Thyroid gland (tissue), 4 donors: ENCODE data around the gene PCDH8. TPM values are rescaled to one million over a fixed set of nuclear protein-coding genes. Genes with fewer than 3 reads are reported as not detected.

Experiments
- DNase-seq, 2 donors: peaks; one replicate each; pipeline ENCODE4 v3.0.0-alpha.2; 2019
- H3K27ac ChIP-seq, 3 donors: fragments of 200-600 bp; sonication (generic); 1 replicate in 2 of 3; 2 replicates in 1 of 3; pipeline ENCODE4 v1.5.1; 2016 to 2019; ENCODE audit warnings: mild to moderate bottlenecking in 1 of 3, moderate library complexity in 1 of 3
- H3K27me3 ChIP-seq: fragments of 200-600 bp; sonication (generic); one replicate; pipeline ENCODE4 v1.5.1; 2019
- H3K36me3 ChIP-seq, 2 donors: fragments of 200-600 bp; sonication (generic); one replicate each; pipeline ENCODE4 v1.5.1; 2016 to 2019
- H3K4me1 ChIP-seq, 2 donors: fragments of 200-600 bp; sonication (generic); one replicate each; pipeline ENCODE4 v1.5.1; 2017 to 2019
- H3K4me3 ChIP-seq, 3 donors: fragments of 200-600 bp; sonication (generic); replicated peaks in 1 of 3; 1 replicate in 2 of 3; 2 replicates in 1 of 3; pipeline ENCODE4 v1.5.1; 2016; ENCODE audit warnings: mild to moderate bottlenecking in 1 of 3
- H3K9me3 ChIP-seq: fragments of 200-600 bp; sonication (generic); one replicate; pipeline ENCODE4 v1.5.1; 2017
- POLR2A ChIP-seq, 2 donors: fragments of 450-650 bp; IDR thresholded peaks; one replicate each; pipeline ENCODE4 v1.6.1; 2017; ENCODE audit warnings: antibody characterized with exemption in 2 of 2, mild to moderate bottlenecking in 2 of 2, moderate library complexity in 1 of 2
- WGBS, 2 donors: methylation state at CpG; one replicate each; pipeline ENCODE4 v1.1.5; 2017; 5-methylcytosine and 5-hydroxymethylcytosine counted together
- intact Hi-C: fragments of 100-400 bp; cut with DNase I; formaldehyde crosslinking; loops from one replicate; pipeline ENCODE4 v1.15.1; 2023
- total RNA-seq, 4 donors: library from RNA; depleted of rRNA; stranded (reverse); fragments of >200 nt; gene quantifications; one replicate each; pipeline ENCODE4 v1.2.3, GENCODE V29; 2016
- TF ChIP-seq, protein P1 (sequence below), 6 experiments: fragments of 200-600 bp in 3 of 6; fragments of 450-650 bp in 3 of 6; sonication (generic) in 3 of 6; IDR thresholded peaks; one replicate each; pipeline ENCODE4 v1.5.1; 2016 to 2019; ENCODE audit warnings: antibody characterized with exemption in 6 of 6, mild to moderate bottlenecking in 2 of 6, inconsistent platforms in 1 of 6, moderate library complexity in 1 of 6

The PCDH8 gene
- total RNA-seq, 4 donors from 2014 or later, result 2.1 TPM; not detected in 2

DNA sequence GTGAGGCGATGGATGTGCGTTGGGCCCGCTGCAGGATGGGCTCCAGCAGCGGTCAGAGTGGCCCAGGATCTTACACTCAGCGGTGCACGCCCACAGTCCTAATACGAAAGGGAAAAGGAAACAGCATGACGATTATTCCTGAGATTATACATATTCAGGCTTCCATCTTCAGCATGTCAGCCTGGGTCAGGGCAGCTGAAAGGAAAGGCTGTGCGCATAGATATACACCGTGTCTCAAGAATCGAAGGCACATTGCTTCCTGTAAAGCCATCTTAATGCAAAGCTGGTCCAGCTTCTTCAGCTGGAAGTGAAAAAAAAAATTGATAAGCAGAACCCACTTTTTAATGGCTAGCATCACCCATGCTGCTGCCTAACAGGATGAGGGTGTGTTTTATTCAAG, 3.6 kb downstream of the PCDH8 start:
- WGBS, 2 donors, result 80 to 83% methylated on average over 11 of the region's 11 CpGs

DNA sequence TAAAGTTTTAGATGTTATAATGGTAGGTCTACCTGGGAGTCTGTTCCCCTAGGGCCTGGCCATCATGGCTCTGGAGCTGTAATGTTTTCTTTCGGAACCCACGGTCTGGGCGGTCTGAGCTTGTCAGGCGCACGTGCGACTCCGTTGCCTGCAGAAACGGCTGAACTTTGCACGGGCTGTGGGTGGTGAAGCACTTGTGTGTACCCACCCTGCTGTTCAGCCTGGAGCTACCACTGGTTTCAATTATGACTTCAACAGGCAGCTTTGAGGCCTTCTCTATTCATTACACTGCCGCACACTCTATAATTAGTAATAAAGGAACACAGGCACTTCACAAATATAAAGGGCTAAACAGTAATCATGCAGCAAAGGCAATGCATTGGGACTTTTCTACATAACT, 6.0 kb downstream of the PCDH8 start:
- H3K27me3 ChIP-seq, result peaks cover 12% of the 10 kb centered on the region
- TF ChIP-seq, protein P1, sequence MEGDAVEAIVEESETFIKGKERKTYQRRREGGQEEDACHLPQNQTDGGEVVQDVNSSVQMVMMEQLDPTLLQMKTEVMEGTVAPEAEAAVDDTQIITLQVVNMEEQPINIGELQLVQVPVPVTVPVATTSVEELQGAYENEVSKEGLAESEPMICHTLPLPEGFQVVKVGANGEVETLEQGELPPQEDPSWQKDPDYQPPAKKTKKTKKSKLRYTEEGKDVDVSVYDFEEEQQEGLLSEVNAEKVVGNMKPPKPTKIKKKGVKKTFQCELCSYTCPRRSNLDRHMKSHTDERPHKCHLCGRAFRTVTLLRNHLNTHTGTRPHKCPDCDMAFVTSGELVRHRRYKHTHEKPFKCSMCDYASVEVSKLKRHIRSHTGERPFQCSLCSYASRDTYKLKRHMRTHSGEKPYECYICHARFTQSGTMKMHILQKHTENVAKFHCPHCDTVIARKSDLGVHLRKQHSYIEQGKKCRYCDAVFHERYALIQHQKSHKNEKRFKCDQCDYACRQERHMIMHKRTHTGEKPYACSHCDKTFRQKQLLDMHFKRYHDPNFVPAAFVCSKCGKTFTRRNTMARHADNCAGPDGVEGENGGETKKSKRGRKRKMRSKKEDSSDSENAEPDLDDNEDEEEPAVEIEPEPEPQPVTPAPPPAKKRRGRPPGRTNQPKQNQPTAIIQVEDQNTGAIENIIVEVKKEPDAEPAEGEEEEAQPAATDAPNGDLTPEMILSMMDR (IDR thresholded peaks at IDR 0.05), result no peak
- TF ChIP-seq POLR2A (IDR thresholded peaks at IDR 0.05), result no peak
- 72 to 76% methylated on average over 10 of the region's 10 CpGs for WGBS, 2 donors

More for the DNA sequence above, 3.6 kb downstream of the PCDH8 start:
- H3K4me1 ChIP-seq, result peaks cover 10 to 20% of the 10 kb centered on the region in 2 donors
- H3K27ac ChIP-seq, result no peak overlapping the region
- DNase-seq, result no peak
- H3K9me3 ChIP-seq, result no peaks in the 10 kb centered on the region
- TF ChIP-seq POLR2A (IDR thresholded peaks at IDR 0.05), result no peak
- TF ChIP-seq, protein P1 (IDR thresholded peaks at IDR 0.05), result no peak
- H3K36me3 ChIP-seq, result no peaks in the 10 kb centered on the region
- no peak overlapping the region for H3K4me3 ChIP-seq
- peaks cover 26% of the 10 kb centered on the region for H3K27me3 ChIP-seq
- intact Hi-C loops, result loop anchor here (5.0 to 10.0 kb wide), 3 partner anchors 122 to 357 kb away; no protein-coding TSS in a partner anchor

DNA sequence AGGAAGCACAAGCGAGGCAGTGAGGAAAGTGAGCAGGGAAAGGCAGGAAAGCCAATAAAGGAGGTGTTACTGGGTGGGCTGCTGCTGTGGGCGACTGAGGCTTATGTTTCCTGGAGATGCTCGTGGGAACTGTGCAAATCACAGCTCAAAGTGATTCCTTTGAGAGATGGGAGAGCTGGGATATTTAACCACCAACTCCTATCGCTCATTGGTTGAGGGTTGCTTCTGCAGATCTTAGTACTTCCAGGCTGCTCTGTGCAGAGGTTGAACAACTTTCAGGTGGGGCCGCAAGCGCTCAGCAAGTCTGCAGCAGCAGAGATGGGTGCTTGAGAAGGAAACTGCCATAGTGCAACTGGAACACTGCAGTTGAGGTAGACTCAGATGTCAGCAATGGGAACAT, 8.4 kb downstream of the PCDH8 start:
- H3K4me3 ChIP-seq, result no peak overlapping the region
- WGBS, 2 donors, result 80 to 81% methylated on average over 6 of the region's 6 CpGs
- H3K9me3 ChIP-seq, result no peaks in the 10 kb centered on the region
- H3K27me3 ChIP-seq, result peaks cover 7% of the 10 kb centered on the region
- no peaks in the 10 kb centered on the region for H3K4me1 ChIP-seq
- DNase-seq, result no peak
- intact Hi-C loops, result loop anchor here (10.0 kb wide), 1 partner anchor 175 kb away; no protein-coding TSS in a partner anchor
- H3K36me3 ChIP-seq, result no peaks in the 10 kb centered on the region
- TF ChIP-seq, protein P1 (IDR thresholded peaks at IDR 0.05), result no peak
- no peak for TF ChIP-seq POLR2A (IDR thresholded peaks at IDR 0.05)
- H3K27ac ChIP-seq, result no peak overlapping the region

More for the DNA sequence above, 6.0 kb downstream of the PCDH8 start:
- Histone ChIP-seq H3K9me3 (no peaks in the 10 kb centered on the region), H3K4me1 (peaks cover 10 to 18% of the 10 kb centered on the region in 2 donors), H3K36me3 (no peaks in the 10 kb centered on the region), H3K27ac (no peak overlapping the region), H3K4me3 (no peak overlapping the region)
- intact Hi-C loops, result loop anchor here (10.0 kb wide), 1 partner anchor 178 kb away; no protein-coding TSS in a partner anchor
- DNase-seq, result no peak

DNA sequence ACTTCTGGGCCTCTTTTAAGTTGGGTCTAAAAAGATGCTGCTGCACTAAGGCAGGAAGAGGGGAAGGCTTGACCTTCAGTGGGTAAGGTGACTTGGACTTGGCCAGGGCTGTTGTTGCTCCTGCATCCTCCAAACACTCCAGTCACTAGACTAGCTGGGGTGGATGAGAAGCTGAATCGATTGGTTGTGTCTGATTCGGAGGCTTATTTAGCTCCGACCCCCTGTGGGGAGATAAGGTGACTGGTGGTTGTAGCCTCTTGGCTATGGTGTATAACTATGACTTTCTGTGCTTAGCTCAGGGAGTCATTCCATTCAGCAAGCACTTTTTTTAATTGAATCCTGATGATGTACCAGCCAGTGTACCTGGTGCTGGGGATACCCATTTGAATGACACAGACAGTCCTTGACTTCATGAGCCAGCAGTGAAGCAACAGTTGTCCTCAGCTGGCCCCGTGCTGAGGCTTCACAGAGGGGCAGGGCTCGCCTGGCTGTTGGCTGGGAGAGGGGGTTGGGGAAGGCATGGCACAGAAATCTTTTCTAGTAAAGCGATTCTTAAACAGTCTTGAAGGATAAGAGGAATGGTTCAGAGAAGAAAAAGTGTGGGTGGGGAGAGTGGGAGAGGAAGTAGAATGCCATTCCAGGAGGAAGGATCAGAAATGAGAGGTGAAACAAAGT, 9.9 kb downstream of the PCDH8 start:
- H3K27ac ChIP-seq, result no peak overlapping the region
- DNase-seq, result no peak
- 61 to 65% methylated on average over 6 of the region's 6 CpGs for WGBS, 2 donors

DNA sequence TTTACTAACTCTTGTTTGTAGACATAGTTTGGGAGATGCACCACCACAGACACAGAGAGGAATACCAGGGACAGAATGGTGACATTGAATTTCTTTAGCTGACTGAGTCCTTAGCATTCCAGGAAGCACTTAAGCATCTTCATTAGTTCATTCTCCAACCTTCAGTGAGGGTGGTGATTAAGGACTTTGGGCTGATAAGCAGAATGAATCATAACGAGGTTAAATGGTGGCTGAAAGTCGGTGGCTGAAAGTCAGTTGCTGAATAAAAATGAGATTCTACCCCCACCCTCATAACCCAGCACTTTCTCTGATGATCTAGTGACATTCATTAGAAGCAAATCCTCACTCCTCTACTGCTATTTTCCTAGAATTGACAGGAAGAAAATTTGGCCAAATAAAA, 10.6 kb downstream of the PCDH8 start:
- Histone ChIP-seq H3K9me3 (no peaks in the 10 kb centered on the region), H3K27ac (no peak overlapping the region), H3K4me3 (no peak overlapping the region), H3K36me3 (no peaks in the 10 kb centered on the region), H3K27me3 (no peaks in the 10 kb centered on the region), H3K4me1 (no peaks in the 10 kb centered on the region)
- WGBS, 2 donors, result 32 to 36% methylated on average over 2 of the region's 2 CpGs
- no peak for TF ChIP-seq POLR2A (IDR thresholded peaks at IDR 0.05)
- TF ChIP-seq, protein P1 (IDR thresholded peaks at IDR 0.05), result no peak
- intact Hi-C loops, result no loop called here
- no peak for DNase-seq

More for the DNA sequence above, 9.9 kb downstream of the PCDH8 start:
- Histone ChIP-seq H3K4me3 (no peak overlapping the region), H3K27me3 (peaks cover 4% of the 10 kb centered on the region), H3K4me1 (no peaks in the 10 kb centered on the region), H3K36me3 (no peaks in the 10 kb centered on the region), H3K9me3 (no peaks in the 10 kb centered on the region)
- intact Hi-C loops, result no loop called here
- no peak for TF ChIP-seq POLR2A (IDR thresholded peaks at IDR 0.05)
- TF ChIP-seq, protein P1 (IDR thresholded peaks at IDR 0.05), result no peak
